HG02840 (cell line): ENCODE measurements around the gene RSL24D1.
"Not testable (repeated sequence)": the region's sequence is repeated elsewhere in the genome, so short reads cannot be mapped to it uniquely, and the experiment has no call there.

Experiments used
- ATAC-seq: cut with Tn5 transposase; IDR thresholded peaks from one replicate; pipeline ENCODE4 v1.9.1; 2021; ENCODE audit warnings: mild to moderate bottlenecking, moderate library complexity, moderate number of reproducible peaks; ENCODE audit not compliant: unreplicated experiment, low FRiP score

Gene RSL24D1

GRCh38 chr15:55220606-55221005 is 23.9 kb upstream of the RSL24D1 start:
- ATAC-seq = no peak

DNA sequence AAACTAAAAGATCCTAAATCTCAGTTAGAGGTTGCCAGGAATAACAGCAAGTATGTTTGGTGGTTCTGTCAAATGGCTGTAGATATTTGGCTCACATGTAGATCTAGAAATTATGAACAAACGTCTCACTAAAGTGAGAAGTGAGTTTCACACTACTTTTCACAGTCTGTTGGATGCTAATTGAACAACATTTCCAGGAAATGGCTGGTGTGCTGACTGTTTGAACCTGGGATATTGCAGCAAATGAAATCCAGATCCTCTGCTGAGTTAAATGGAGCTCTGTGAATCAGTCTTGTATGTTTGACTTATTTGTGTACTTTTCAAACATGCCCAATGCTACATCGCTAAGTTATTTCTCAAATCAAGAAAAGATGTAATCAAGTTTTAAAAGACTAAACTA is 21.3 kb upstream of the RSL24D1 start:
- ATAC-seq = no peak

GRCh38 chr15:55204464-55204863 is 7.7 kb upstream of the RSL24D1 start:
- no peak for ATAC-seq

DNA sequence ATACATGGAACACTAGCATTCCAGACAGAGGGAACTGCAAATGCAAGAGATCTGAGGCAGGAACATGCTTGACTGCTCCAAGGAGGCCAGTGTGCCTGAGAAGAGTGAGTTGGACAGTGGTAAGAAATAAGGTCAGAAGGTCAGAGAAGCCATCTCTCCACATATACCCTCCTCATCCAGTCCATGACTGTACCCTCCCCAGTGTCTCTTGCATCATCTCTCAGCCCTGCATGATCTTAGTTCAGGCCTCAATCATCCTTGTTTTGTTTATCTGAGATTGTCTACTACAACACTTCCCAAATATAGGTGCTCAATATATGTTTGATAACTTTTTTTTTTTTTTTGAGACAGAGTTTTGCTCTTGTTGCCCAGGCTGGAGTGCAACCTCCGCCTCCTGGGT is 5.5 kb upstream of the RSL24D1 start:
- no peak for ATAC-seq

- ATAC-seq = no peak
Measured at GRCh38 chr15:55198706-55199105, 2.0 kb upstream of the RSL24D1 start.

DNA sequence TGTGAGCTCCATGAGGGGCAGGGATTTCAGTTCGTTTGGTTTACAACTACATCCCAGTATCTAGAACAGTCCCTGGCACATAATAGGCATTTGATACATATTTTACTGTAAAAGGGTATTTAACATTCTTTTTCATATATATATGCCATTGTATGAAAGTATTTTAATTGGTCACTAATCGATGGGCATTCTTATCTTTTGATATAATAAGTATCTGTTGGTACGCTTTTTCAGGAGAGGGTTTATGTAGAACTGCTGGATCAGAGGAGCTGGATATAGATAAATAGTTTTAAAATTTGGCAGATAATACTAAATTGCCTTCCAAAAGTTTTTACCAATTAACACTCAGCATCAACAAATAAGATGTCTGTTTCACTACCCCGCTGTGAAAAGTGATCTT is 978 bp upstream of the RSL24D1 start:
- ATAC-seq = no peak

DNA sequence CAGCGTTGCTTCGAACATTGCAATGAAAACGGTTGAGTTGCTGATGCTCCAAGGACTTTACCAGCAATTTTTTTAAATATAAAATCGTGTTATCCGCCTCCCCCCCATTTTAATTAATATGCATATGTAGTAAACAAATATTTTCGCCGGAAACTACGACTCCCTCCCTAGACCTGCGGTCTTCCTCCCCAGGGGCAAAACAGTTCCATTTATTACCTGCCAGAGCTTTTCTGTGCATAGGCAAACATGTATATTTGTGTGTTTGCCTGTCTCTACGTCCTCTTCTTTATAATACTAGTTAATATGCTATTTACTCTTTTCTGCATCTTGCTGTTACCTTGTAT is 593 bp upstream of the RSL24D1 start:
- ATAC-seq = peak; percentile 5

- ATAC-seq = no peak
Measured at GRCh38 chr15:55195996-55196395, 745 bp downstream of the RSL24D1 start.

GRCh38 chr15:55194256-55194655 is 2.5 kb downstream of the RSL24D1 start:
- ATAC-seq = no peak

GRCh38 chr15:55186331-55186730 is 10.4 kb downstream of the RSL24D1 start:
- no peak for ATAC-seq

- no peak for ATAC-seq
Measured at GRCh38 chr15:55183679-55184078, 13.1 kb downstream of the RSL24D1 start.

DNA sequence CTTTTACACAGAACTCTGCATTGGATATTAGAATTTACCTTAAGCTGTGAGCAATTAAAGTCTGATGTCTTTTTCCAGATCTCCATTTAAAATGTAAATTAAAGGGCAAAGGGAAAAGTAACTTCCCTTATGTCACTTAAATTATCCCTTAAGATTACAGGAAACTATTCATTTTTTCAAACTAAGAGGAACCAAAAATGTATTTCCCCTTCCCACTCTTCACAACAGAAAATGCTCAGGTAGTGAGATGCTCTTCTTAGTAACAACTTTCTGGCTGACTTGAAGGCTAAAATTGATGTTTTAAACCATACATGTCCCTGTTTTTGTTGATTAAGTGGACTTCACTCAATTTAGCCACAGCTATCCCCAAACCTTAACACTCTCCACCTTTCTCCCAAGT is 17.6 kb downstream of the RSL24D1 start:
- ATAC-seq = no peak

DNA sequence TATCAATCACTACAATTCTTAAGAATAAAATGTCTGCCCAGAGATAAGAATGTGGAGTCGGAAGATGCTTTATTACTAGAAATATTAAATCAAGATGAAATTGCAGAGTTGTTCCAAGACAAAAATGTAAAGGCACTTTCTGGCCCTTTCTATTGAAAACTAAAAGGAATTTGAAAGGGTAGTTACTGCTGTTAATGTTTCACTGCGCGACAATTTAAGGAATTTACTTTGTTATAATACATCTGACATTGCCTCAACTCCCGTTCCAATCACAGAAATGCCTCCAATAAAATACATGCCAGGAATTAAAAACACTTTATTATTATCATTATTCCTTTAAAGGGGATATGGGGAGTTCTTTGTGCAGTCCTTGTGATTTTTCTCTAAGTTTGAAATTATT is 26.4 kb downstream of the RSL24D1 start:
- no peak for ATAC-seq

GRCh38 chr15:55168350-55168974 is 28.3 kb downstream of the RSL24D1 start:
- ATAC-seq = peak; percentile 83

- no peak for ATAC-seq
Measured at GRCh38 chr15:55164284-55164683, 32.5 kb downstream of the RSL24D1 start.

GRCh38 chr15:55151631-55152030 is 45.1 kb downstream of the RSL24D1 start:
- no peak for ATAC-seq

DNA sequence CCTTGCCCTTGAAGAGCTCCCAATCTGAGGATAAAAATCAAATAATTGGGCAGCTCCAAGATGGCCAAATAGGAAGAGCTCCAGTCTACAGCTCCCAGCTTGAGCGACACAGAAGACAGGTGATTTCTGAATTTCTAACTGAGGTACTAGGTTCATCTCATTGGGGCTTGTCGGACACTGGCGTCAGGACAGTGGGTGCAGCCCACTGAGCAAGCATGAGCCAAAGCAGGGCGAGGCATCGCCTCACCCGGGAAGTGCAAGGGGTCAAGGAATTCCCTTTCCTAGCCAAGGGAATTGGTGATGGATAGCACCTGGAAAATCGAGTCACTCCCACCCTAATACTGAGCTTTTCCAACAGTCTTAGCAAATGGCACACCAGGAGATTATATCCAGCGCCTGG is 53.6 kb downstream of the RSL24D1 start:
- ATAC-seq = not testable (repeated sequence)

DNA sequence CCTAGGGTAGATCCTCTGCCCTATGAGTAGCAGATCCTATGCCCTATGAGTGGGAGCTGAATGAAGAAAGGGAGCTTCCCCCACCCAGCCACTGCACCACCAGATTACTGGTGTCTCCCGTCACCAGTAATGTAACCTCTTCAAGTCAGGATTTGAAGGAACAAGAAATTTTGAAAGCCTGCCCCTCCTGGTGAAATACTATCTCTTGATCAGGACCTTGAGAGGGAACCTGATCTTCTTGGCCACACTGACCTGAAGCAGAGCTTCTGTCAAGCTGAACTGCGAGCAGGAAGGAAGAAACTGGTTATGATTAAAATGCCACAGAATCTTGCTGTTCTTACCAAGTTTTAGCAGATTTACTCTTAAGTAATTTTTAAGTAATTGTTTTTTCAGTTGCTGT is 62.8 kb downstream of the RSL24D1 start:
- no peak for ATAC-seq

- no peak for ATAC-seq
Measured at GRCh38 chr15:55132672-55133071, 64.1 kb downstream of the RSL24D1 start.
